HEK293 (cell line): Measurements from ENCODE around the gene OXGR1.
"Not testable (repeated sequence)": the region's sequence is repeated elsewhere in the genome, so short reads cannot be mapped to it uniquely, and the experiment has no call there.

Source experiments
- CTCF ChIA-PET: fragments of 350-600 bp; formaldehyde crosslinking; extraction: SDS; loops from one replicate; lab custom pipeline; 2021; ENCODE audit warnings: antibody characterized with exemption; lab: Yijun Ruan, JAX
- POLR2A ChIA-PET: fragments of 300-600 bp; formaldehyde crosslinking; extraction: SDS; loops from one replicate; lab custom pipeline; 2020; ENCODE audit warnings: antibody characterized with exemption, inconsistent platforms; lab: Yijun Ruan, JAX
- H3K27ac ChIP-seq: fragments of 200-500 bp; sonication (Bioruptor generic); 2 replicates; pipeline ENCODE4 v1.5.1; 2014; ENCODE audit warnings: low read depth, low read length, control low read depth, inconsistent platforms; ENCODE audit errors: extremely low read depth
- H3K36me3 ChIP-seq, 2 experiments: fragments of 200-500 bp in 1 of 2; sonication (Bioruptor generic) in 1 of 2; 1 replicate in 1 of 2; 2 replicates in 1 of 2; pipeline ENCODE4 v1.5.1; 2014 to 2017; ENCODE audit warnings: inconsistent platforms in 2 of 2, low read length in 2 of 2; ENCODE audit not compliant: control insufficient read depth in 2 of 2, insufficient read depth in 1 of 2
- H3K4me1 ChIP-seq: fragments of 200-500 bp; sonication (Bioruptor generic); 2 replicates; pipeline ENCODE4 v1.5.1; 2014; ENCODE audit warnings: mild to moderate bottlenecking, low read length, inconsistent platforms; ENCODE audit not compliant: control insufficient read depth, insufficient read depth
- H3K4me3 ChIP-seq: 2 replicates; pipeline ENCODE4 v1.5.1; 2011; ENCODE audit warnings: low read depth, mild to moderate bottlenecking, control low read depth, low read length, moderate library complexity
- H3K9me3 ChIP-seq: fragments of 200-500 bp; sonication (Bioruptor generic); 2 replicates; pipeline ENCODE4 v1.5.1; 2014; ENCODE audit warnings: low read depth, low read length, inconsistent platforms; ENCODE audit not compliant: control insufficient read depth, insufficient read depth
- HIC1 ChIP-seq: fragments of 450-650 bp; formaldehyde crosslinking; IDR thresholded peaks from 2 replicates; pipeline ENCODE4 v1.5.1; 2016; ENCODE audit warnings: missing biosample characterization, missing genetic modification characterization
- OSR2 ChIP-seq: fragments of 450-650 bp; formaldehyde crosslinking; IDR thresholded peaks from 2 replicates; pipeline ENCODE4 v1.5.1; 2016; ENCODE audit warnings: missing biosample characterization, missing genetic modification characterization
- YY2 ChIP-seq: fragments of 450-650 bp; formaldehyde crosslinking; IDR thresholded peaks from 2 replicates; pipeline ENCODE4 v1.5.1; 2016; ENCODE audit warnings: missing biosample characterization, missing genetic modification characterization
- ZNF221 ChIP-seq: fragments of 450-650 bp; formaldehyde crosslinking; IDR thresholded peaks from 2 replicates; pipeline ENCODE4 v1.5.1; 2017; ENCODE audit warnings: missing biosample characterization, missing genetic modification characterization, borderline replicate concordance
- ZNF335 ChIP-seq: fragments of 450-650 bp; formaldehyde crosslinking; conservative IDR thresholded peaks from 2 replicates; pipeline ENCODE4 v1.5.1; 2016; ENCODE audit warnings: missing biosample characterization, missing genetic modification characterization
- ZNF354C ChIP-seq: fragments of 450-650 bp; formaldehyde crosslinking; IDR thresholded peaks from 2 replicates; pipeline ENCODE4 v1.5.1; 2016; ENCODE audit warnings: missing biosample characterization, missing genetic modification characterization, low read depth, borderline replicate concordance
- ZNF37A ChIP-seq: fragments of 450-650 bp; IDR thresholded peaks from 2 replicates; pipeline ENCODE4 v1.5.1; 2018; ENCODE audit warnings: missing biosample characterization, missing genetic modification characterization
- ZNF48 ChIP-seq: fragments of 450-650 bp; formaldehyde crosslinking; IDR thresholded peaks from 2 replicates; pipeline ENCODE4 v1.5.1; 2016; ENCODE audit warnings: missing biosample characterization, missing genetic modification characterization
- ZNF488 ChIP-seq: fragments of 450-650 bp; formaldehyde crosslinking; IDR thresholded peaks from 2 replicates; pipeline ENCODE4 v1.5.1; 2016; ENCODE audit warnings: missing biosample characterization, missing genetic modification characterization
- ZNF548 ChIP-seq: fragments of 450-650 bp; formaldehyde crosslinking; IDR thresholded peaks from 2 replicates; pipeline ENCODE4 v1.5.1; 2016; ENCODE audit warnings: missing biosample characterization, missing genetic modification characterization
- ZNF560 ChIP-seq: fragments of 450-650 bp; formaldehyde crosslinking; IDR thresholded peaks from 2 replicates; pipeline ENCODE4 v1.5.1; 2017; ENCODE audit warnings: missing biosample characterization, missing genetic modification characterization, borderline replicate concordance
- ZNF843 ChIP-seq: fragments of 450-650 bp; formaldehyde crosslinking; IDR thresholded peaks from 2 replicates; pipeline ENCODE4 v1.5.1; 2016; ENCODE audit warnings: missing biosample characterization, missing genetic modification characterization

OXGR1 gene

GRCh38 chr13:97026531-97027161, 32.4 kb upstream of the OXGR1 start:
- POLR2A ChIA-PET = no interaction called here
- H3K4me3 ChIP-seq = no peak overlapping the region
- H3K4me1 ChIP-seq = no peaks in the 10 kb centered on the region
- TF ChIP-seq ZNF48 (tag by site-specific recombination) = no peak
- no peak for TF ChIP-seq ZNF335
- TF ChIP-seq YY2 (tag by site-specific recombination) = no peak
- no peak for TF ChIP-seq ZNF548 (tag by site-specific recombination)
- TF ChIP-seq, all 188 proteins: peak for 0
- H3K9me3 ChIP-seq = no peaks in the 10 kb centered on the region
- H3K27ac ChIP-seq = no peak overlapping the region
- no peaks in the 10 kb centered on the region for H3K36me3 ChIP-seq
- CTCF ChIA-PET = no interaction called here

- H3K27ac ChIP-seq, H3K36me3 ChIP-seq, POLR2A ChIA-PET, H3K4me1 ChIP-seq, H3K9me3 ChIP-seq, H3K4me3 ChIP-seq: not testable (repeated sequence)
- CTCF ChIA-PET = interaction anchor here (1.8 kb wide), 1 partner anchor 9 kb away, joined by 6 read pairs; no protein-coding TSS in a partner anchor
Observed at GRCh38 chr13:97023812-97024211, 29.5 kb upstream of the OXGR1 start.

GRCh38 chr13:97023117-97023516, 28.8 kb upstream of the OXGR1 start:
- Histone ChIP-seq H3K36me3 (no peaks in the 10 kb centered on the region), H3K4me1 (no peaks in the 10 kb centered on the region), H3K9me3 (no peaks in the 10 kb centered on the region), H3K4me3 (no peak overlapping the region), H3K27ac (no peak overlapping the region)
- CTCF ChIA-PET = interaction anchor here (0.7 to 2.2 kb wide), 3 partner anchors 9 to 336 kb away, joined by 3 to 6 read pairs (median 6); no protein-coding TSS in a partner anchor
- POLR2A ChIA-PET = no interaction called here
- no peak for TF ChIP-seq OSR2
- TF ChIP-seq HIC1 (tag by site-specific recombination) = no peak
- no peak for TF ChIP-seq ZNF560 (tag by site-specific recombination)

GRCh38 chr13:97021241-97021640, 27.0 kb upstream of the OXGR1 start:
- POLR2A ChIA-PET = no interaction called here
- no peak overlapping the region for H3K4me3 ChIP-seq
- H3K27ac ChIP-seq = no peak overlapping the region
- TF ChIP-seq ZNF488 (tag by site-specific recombination) (no peak), ZNF843 (tag by site-specific recombination) (no peak), ZNF37A (no peak), ZNF221 (tag by site-specific recombination) (no peak), ZNF354C (tag by site-specific recombination) (no peak)
- no peaks in the 10 kb centered on the region for H3K9me3 ChIP-seq
- no peaks in the 10 kb centered on the region for H3K36me3 ChIP-seq
- CTCF ChIA-PET = interaction anchor here (0.7 to 2.2 kb wide), 2 partner anchors 338 to 777 kb away, joined by 4 to 6 read pairs; no protein-coding TSS in a partner anchor
- no peaks in the 10 kb centered on the region for H3K4me1 ChIP-seq
